Large intestine (tissue), 3 donors: ENCODE data around the gene CELF2. TPM values are rescaled to one million over a fixed set of nuclear protein-coding genes. Genes with fewer than 3 reads are reported as not detected.

Source experiments
- DNase-seq, 2 donors: peaks; one replicate each; pipeline versions ENCODE4 v3.0.0 to v3.0.0-alpha.2; 2013
- H3K27ac ChIP-seq: one replicate; pipeline ENCODE4 v1.5.1; 2013; ENCODE audit warnings: low read length
- H3K27me3 ChIP-seq: 2 replicates; pipeline ENCODE4 v1.6.1; 2013; ENCODE audit warnings: low read length; ENCODE audit not compliant: control insufficient read depth, insufficient read depth
- H3K36me3 ChIP-seq: 2 replicates; pipeline ENCODE4 v1.6.1; 2013; ENCODE audit warnings: low read length; ENCODE audit not compliant: control insufficient read depth, insufficient read depth
- H3K4me1 ChIP-seq: one replicate; pipeline ENCODE4 v1.6.1; 2013; ENCODE audit warnings: low read length; ENCODE audit not compliant: control insufficient read depth, insufficient read depth
- H3K4me3 ChIP-seq: one replicate; pipeline ENCODE4 v1.5.1; 2013; ENCODE audit warnings: low read length
- H3K9me3 ChIP-seq: one replicate; pipeline ENCODE4 v1.6.1; 2013; ENCODE audit warnings: mild to moderate bottlenecking, low read depth, low read length, moderate library complexity; ENCODE audit not compliant: control insufficient read depth
- WGBS: methylation state at CpG from one replicate; pipeline ENCODE4 v1.1.5; 2013; ENCODE audit warnings: low lambda C conversion rate; ENCODE audit not compliant: insufficient coverage; 5-methylcytosine and 5-hydroxymethylcytosine counted together
- polyA plus RNA-seq: library from polyadenylated mRNA; unstranded; fragments of 120-200 nt; gene quantifications from one replicate; pipeline ENCODE4 v1.2.1, GENCODE V29; 2013

The CELF2 gene
- polyA plus RNA-seq, 1 donor = 14.9 TPM

- WGBS = 82% methylated on average over 4 of the region's 6 CpGs
- no peaks in the 10 kb centered on the region for H3K9me3 ChIP-seq
- no peak for DNase-seq
- H3K4me1 ChIP-seq = no peaks in the 10 kb centered on the region
- no peak overlapping the region for H3K4me3 ChIP-seq
- H3K27ac ChIP-seq = no peak overlapping the region
- H3K27me3 ChIP-seq = no peaks in the 10 kb centered on the region
- H3K36me3 ChIP-seq = no peaks in the 10 kb centered on the region
Measured at GRCh38 chr10:11234857-11235531, 217.3 kb downstream of the CELF2 start.

GRCh38 chr10:11235771-11236170, 218.1 kb downstream of the CELF2 start:
- Histone ChIP-seq H3K36me3 (no peaks in the 10 kb centered on the region), H3K9me3 (no peaks in the 10 kb centered on the region), H3K27ac (no peak overlapping the region), H3K4me1 (no peaks in the 10 kb centered on the region), H3K27me3 (no peaks in the 10 kb centered on the region), H3K4me3 (no peak overlapping the region)
- no peak for DNase-seq
- WGBS = 100% methylated on average over 1 of the region's 4 CpGs

GRCh38 chr10:11236234-11236633, 218.6 kb downstream of the CELF2 start:
- no peak overlapping the region for H3K27ac ChIP-seq
- H3K4me3 ChIP-seq = no peak overlapping the region
- H3K27me3 ChIP-seq = no peaks in the 10 kb centered on the region
- no CpG with 5 or more reads among the region's 2 CpGs for WGBS
- no peaks in the 10 kb centered on the region for H3K4me1 ChIP-seq
- DNase-seq = no peak
- no peaks in the 10 kb centered on the region for H3K9me3 ChIP-seq
- H3K36me3 ChIP-seq = no peaks in the 10 kb centered on the region

- no peak overlapping the region for H3K4me3 ChIP-seq
- DNase-seq = no peak
- no peaks in the 10 kb centered on the region for H3K9me3 ChIP-seq
Measured at GRCh38 chr10:11237571-11237970, 219.9 kb downstream of the CELF2 start.

GRCh38 chr10:11238893-11239292, 221.2 kb downstream of the CELF2 start:
- Histone ChIP-seq H3K9me3 (no peaks in the 10 kb centered on the region), H3K27ac (no peak overlapping the region), H3K36me3 (no peaks in the 10 kb centered on the region), H3K4me3 (no peak overlapping the region), H3K4me1 (no peaks in the 10 kb centered on the region), H3K27me3 (no peaks in the 10 kb centered on the region)
- no peak for DNase-seq
- WGBS = no CpG with 5 or more reads among the region's 4 CpGs

More at GRCh38 chr10:11237571-11237970, 219.9 kb downstream of the CELF2 start:
- Histone ChIP-seq H3K27me3 (no peaks in the 10 kb centered on the region), H3K27ac (no peak overlapping the region), H3K4me1 (no peaks in the 10 kb centered on the region), H3K36me3 (no peaks in the 10 kb centered on the region)
- WGBS = 100% methylated on average over 3 of the region's 7 CpGs

- Histone ChIP-seq H3K27me3 (no peaks in the 10 kb centered on the region), H3K4me3 (no peak overlapping the region), H3K36me3 (no peaks in the 10 kb centered on the region), H3K27ac (no peak overlapping the region), H3K4me1 (no peaks in the 10 kb centered on the region), H3K9me3 (no peaks in the 10 kb centered on the region)
- DNase-seq = no peak
- WGBS = no CpG with 5 or more reads among the region's 7 CpGs
Measured at GRCh38 chr10:11240641-11241040, 223.0 kb downstream of the CELF2 start.

GRCh38 chr10:11242443-11243387, 225.0 kb downstream of the CELF2 start:
- no peak overlapping the region for H3K27ac ChIP-seq
- DNase-seq = peak; percentile 8 to 19
- H3K27me3 ChIP-seq = no peaks in the 10 kb centered on the region
- no peaks in the 10 kb centered on the region for H3K9me3 ChIP-seq
- no peaks in the 10 kb centered on the region for H3K36me3 ChIP-seq
- H3K4me3 ChIP-seq = no peak overlapping the region
- WGBS = 83% methylated on average over 2 of the region's 25 CpGs
- no peaks in the 10 kb centered on the region for H3K4me1 ChIP-seq

- Histone ChIP-seq H3K27me3 (no peaks in the 10 kb centered on the region), H3K9me3 (no peaks in the 10 kb centered on the region), H3K4me3 (no peak overlapping the region), H3K36me3 (no peaks in the 10 kb centered on the region), H3K4me1 (no peaks in the 10 kb centered on the region), H3K27ac (no peak overlapping the region)
- no peak for DNase-seq
- WGBS = 100% methylated on average over 2 of the region's 12 CpGs
Measured at GRCh38 chr10:11243425-11244222, 226.0 kb downstream of the CELF2 start.

- H3K4me1 ChIP-seq = no peaks in the 10 kb centered on the region
- no peak for DNase-seq
- no peaks in the 10 kb centered on the region for H3K27me3 ChIP-seq
- H3K4me3 ChIP-seq = no peak overlapping the region
- H3K36me3 ChIP-seq = no peaks in the 10 kb centered on the region
- 60% methylated on average over 1 of the region's 2 CpGs for WGBS
- H3K27ac ChIP-seq = no peak overlapping the region
- H3K9me3 ChIP-seq = no peaks in the 10 kb centered on the region
Measured at GRCh38 chr10:11245095-11245479, 227.4 kb downstream of the CELF2 start.

- Histone ChIP-seq H3K4me1 (no peaks in the 10 kb centered on the region), H3K27ac (no peak overlapping the region), H3K9me3 (no peaks in the 10 kb centered on the region), H3K27me3 (no peaks in the 10 kb centered on the region), H3K4me3 (no peak overlapping the region), H3K36me3 (no peaks in the 10 kb centered on the region)
- no peak for DNase-seq
- 100% methylated on average over 2 of the region's 8 CpGs for WGBS
Measured at GRCh38 chr10:11245510-11245909, 227.8 kb downstream of the CELF2 start.
